GM10266 (cell line): ENCODE measurements around the gene TAS1R3.

Experiments used
- DNase-seq: peaks from one replicate; pipeline ENCODE4 v3.0.0; 2012; ENCODE audit errors: extremely low spot score
- TF ChIP-seq, protein P1 (sequence below): IDR thresholded peaks from 2 replicates; pipeline ENCODE4 v1.5.1; 2012; ENCODE audit warnings: mild to moderate bottlenecking, low read depth; ENCODE audit not compliant: control insufficient read depth, insufficient read depth; ENCODE audit errors: missing control alignments

The TAS1R3 gene

DNA sequence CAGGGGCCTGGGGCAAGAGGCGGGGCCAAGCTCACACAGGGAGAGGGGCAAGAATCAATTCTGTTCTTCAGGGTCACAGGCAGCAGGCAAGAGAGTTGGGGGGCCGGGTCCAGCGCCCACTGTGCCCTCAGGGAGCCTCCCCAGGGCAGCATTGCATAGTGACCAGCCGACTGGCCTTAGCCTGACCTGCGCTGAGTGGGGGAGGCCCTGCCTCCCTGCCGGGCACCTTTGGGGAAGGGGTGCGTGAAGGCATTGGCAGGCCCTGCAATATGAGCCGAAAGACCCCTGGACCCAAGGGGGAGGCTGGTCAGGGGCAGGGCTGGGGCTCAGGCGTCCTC lies 38.7 kb upstream of the TAS1R3 start:
- TF ChIP-seq, protein P1, sequence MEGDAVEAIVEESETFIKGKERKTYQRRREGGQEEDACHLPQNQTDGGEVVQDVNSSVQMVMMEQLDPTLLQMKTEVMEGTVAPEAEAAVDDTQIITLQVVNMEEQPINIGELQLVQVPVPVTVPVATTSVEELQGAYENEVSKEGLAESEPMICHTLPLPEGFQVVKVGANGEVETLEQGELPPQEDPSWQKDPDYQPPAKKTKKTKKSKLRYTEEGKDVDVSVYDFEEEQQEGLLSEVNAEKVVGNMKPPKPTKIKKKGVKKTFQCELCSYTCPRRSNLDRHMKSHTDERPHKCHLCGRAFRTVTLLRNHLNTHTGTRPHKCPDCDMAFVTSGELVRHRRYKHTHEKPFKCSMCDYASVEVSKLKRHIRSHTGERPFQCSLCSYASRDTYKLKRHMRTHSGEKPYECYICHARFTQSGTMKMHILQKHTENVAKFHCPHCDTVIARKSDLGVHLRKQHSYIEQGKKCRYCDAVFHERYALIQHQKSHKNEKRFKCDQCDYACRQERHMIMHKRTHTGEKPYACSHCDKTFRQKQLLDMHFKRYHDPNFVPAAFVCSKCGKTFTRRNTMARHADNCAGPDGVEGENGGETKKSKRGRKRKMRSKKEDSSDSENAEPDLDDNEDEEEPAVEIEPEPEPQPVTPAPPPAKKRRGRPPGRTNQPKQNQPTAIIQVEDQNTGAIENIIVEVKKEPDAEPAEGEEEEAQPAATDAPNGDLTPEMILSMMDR, result no peak
- no peak for DNase-seq

DNA sequence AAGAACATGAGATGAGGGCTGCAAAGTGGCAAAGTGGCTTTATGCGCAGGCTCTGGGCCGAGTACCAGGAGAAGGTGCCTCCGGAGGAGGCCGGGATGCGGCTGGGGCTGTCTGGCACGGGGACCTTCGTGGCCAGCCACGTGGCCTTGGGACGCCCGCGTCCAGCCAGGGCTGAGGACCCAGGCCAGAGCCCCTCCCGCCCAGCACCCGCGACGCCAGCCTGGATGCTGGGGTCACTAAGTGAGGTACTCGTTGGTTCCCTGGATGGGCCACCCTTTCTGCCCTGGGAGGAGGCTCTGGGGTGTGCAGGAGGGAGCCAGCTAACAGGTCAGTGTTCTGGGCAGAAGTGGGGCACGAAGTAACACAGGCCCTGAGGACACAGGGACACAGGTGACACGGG lies 38.2 kb upstream of the TAS1R3 start:
- no peak for DNase-seq
- TF ChIP-seq, protein P1, result no peak

- no peak for DNase-seq
These were observed 37.5 kb upstream of the TAS1R3 start for GRCh38 chr1:1293263-1294249.

GRCh38 chr1:1294250-1294890 lies 36.7 kb upstream of the TAS1R3 start:
- no peak for DNase-seq
- TF ChIP-seq, protein P1, result no peak

More at GRCh38 chr1:1293263-1294249, 37.5 kb upstream of the TAS1R3 start:
- TF ChIP-seq, protein P1, result no peak

GRCh38 chr1:1295154-1295923 lies 35.7 kb upstream of the TAS1R3 start:
- TF ChIP-seq, protein P1, result no peak
- DNase-seq, result no peak

DNA sequence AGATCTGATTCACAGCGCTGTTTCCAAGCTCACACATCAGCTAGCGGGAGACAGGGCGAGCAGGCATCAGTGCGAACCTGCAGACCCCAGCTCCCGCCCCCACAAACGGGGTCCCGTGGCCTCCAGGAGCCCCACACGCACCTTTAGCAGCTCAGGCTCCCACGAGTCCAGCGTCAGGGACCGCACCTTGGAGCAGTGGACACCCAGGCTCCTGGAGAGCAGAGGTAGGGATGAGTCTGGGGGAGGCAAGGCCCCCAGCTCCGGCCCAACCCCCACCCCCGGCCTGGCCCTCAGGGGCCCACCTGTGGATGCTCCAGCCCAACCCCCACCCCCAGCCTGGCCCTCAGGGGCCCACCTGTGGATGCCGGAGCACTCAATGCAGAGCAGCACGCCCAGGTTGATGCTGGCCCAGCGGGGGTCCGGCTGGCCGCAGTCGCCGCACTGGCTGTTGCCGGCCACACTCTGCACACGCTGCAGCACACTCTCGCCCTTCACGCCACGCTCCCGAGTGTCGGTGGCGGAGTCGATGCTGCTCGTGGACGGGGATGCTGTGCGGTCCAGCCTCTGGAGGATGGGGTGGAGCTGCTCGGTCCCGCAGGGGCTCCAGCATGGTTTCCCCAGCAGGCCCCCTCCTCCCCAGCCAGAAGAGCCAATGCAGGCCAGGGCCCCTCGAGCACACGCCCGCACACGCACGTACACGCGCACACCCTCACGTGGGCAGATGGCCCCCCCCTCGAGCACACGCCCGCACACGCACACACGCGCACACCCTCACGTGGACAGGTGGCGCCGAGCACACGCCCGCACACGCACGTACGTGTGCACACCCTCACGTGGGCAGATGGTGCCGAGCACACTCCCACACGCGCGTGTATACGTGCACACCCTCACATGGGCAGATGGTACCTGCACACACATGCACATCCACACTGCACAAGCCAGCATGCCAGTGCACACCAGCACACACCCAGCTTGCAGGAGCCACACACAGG lies 34.7 kb upstream of the TAS1R3 start:
- DNase-seq, result no peak
- TF ChIP-seq, protein P1, result no peak
